Keratinocyte (primary cell): Measurements from ENCODE around the gene GNG8. TPM values are rescaled to one million over a fixed set of nuclear protein-coding genes. Genes with fewer than 3 reads are reported as not detected.

Experiments
- DNase-seq: peaks from one replicate; pipeline ENCODE4 v3.0.0-alpha.2; 2011; ENCODE audit warnings: low read depth, missing footprints, low spot score
- FAIRE-seq: peaks from 2 replicates; lab custom pipeline; 2011; peaks lifted over from hg19 to GRCh38; lab: Jason Lieb, UNC
- H2AFZ ChIP-seq: 2 replicates; pipeline ENCODE4 v1.6.0; 2012; ENCODE audit warnings: low read length, control low read depth, inconsistent platforms; ENCODE audit not compliant: control insufficient read depth
- H3K27ac ChIP-seq: 2 replicates; pipeline ENCODE4 v1.5.1; 2011; ENCODE audit warnings: low read length; ENCODE audit not compliant: control insufficient read depth, insufficient read depth
- H3K27me3 ChIP-seq: 3 replicates; pipeline ENCODE4 v1.6.0; 2011; ENCODE audit warnings: low read length; ENCODE audit not compliant: control insufficient read depth, insufficient read depth; ENCODE audit errors: extremely low read depth
- H3K36me3 ChIP-seq, 2 experiments: 2 replicates in 1 of 2; 3 replicates in 1 of 2; pipeline ENCODE4 v1.5.1; 2011; ENCODE audit warnings: low read length in 2 of 2, mild to moderate bottlenecking in 1 of 2; ENCODE audit not compliant: control insufficient read depth in 2 of 2, insufficient read depth in 2 of 2; ENCODE audit errors: extremely low read depth in 1 of 2
- H3K4me1 ChIP-seq: 3 replicates; pipeline ENCODE4 v1.5.1; 2011; ENCODE audit warnings: low read length; ENCODE audit not compliant: control insufficient read depth, insufficient read depth; ENCODE audit errors: extremely low read depth
- H3K4me2 ChIP-seq: 3 replicates; pipeline ENCODE4 v1.6.0; 2011; ENCODE audit warnings: low read depth, low read length; ENCODE audit not compliant: control insufficient read depth, insufficient read depth; ENCODE audit errors: extremely low read depth
- H3K4me3 ChIP-seq, 3 experiments: fragments of 200-600 bp in 1 of 3; sonication (generic) in 1 of 3; 2 replicates in 2 of 3; 3 replicates in 1 of 3; pipeline ENCODE4 v1.5.1; 2011 to 2016; ENCODE audit warnings: low read length in 3 of 3, mild to moderate bottlenecking in 3 of 3, control low read depth in 2 of 3, inconsistent platforms in 1 of 3, low read depth in 1 of 3, mixed read lengths in 1 of 3, mixed run types in 1 of 3, moderate library complexity in 1 of 3; ENCODE audit not compliant: control insufficient read depth in 2 of 3, insufficient read depth in 2 of 3; ENCODE audit errors: extremely low read depth in 1 of 3
- H3K79me2 ChIP-seq: 2 replicates; pipeline ENCODE4 v1.6.0; 2012; ENCODE audit warnings: low read length; ENCODE audit not compliant: control insufficient read depth, insufficient read depth
- H3K9ac ChIP-seq: 3 replicates; pipeline ENCODE4 v1.6.0; 2011; ENCODE audit warnings: low read length; ENCODE audit not compliant: control insufficient read depth, insufficient read depth; ENCODE audit errors: extremely low read depth
- H3K9me1 ChIP-seq: 3 replicates; pipeline ENCODE4 v1.6.0; 2011; ENCODE audit warnings: low read length; ENCODE audit not compliant: control insufficient read depth, insufficient read depth; ENCODE audit errors: extremely low read depth
- H3K9me3 ChIP-seq: 2 replicates; pipeline ENCODE4 v1.5.1; 2012; ENCODE audit warnings: low read depth, low read length; ENCODE audit not compliant: control insufficient read depth
- H4K20me1 ChIP-seq: 3 replicates; pipeline ENCODE4 v1.6.0; 2011; ENCODE audit warnings: low read length; ENCODE audit not compliant: control insufficient read depth, insufficient read depth; ENCODE audit errors: extremely low read depth
- EZH2 ChIP-seq: IDR thresholded peaks from one replicate; pipeline ENCODE4 v1.6.1; 2012; ENCODE audit warnings: inconsistent platforms, mild to moderate bottlenecking, low read length, moderate library complexity
- dilution Hi-C: fragments of 300-500 bp; cut with MboI; formaldehyde crosslinking; loops from one replicate; pipeline ENCODE4 v1.7.0; 2020; ENCODE audit warnings: low sequenced_read_pairs; ENCODE audit not compliant: extremely low pct_ligation_motif_present
- polyA plus RNA-seq, 5 experiments: library from polyadenylated mRNA; depleted of rRNA in 3 of 5; stranded (reverse) in 3 of 5; stranded (forward) in 1 of 5; unstranded in 1 of 5; fragments of >200 nt; gene quantifications; 1 replicate in 1 of 5; 2 replicates in 3 of 5; 3 replicates in 1 of 5; pipeline versions ENCODE4 v1.2.1 to v1.2.3, GENCODE V29; 2011 to 2012; ENCODE audit warnings: missing spikeins in 2 of 5, low read depth in 1 of 5, low replicate concordance in 1 of 5
- TF ChIP-seq, protein P1 (sequence below), 3 experiments: IDR thresholded peaks in 1 of 3; conservative IDR thresholded peaks in 1 of 3; optimal IDR thresholded peaks in 1 of 3; 2 replicates in 2 of 3; 3 replicates in 1 of 3; pipeline versions ENCODE3 to v1.5.1; 2011; ENCODE audit warnings: low read length in 3 of 3, mild to moderate bottlenecking in 3 of 3, moderate library complexity in 2 of 3, control low read depth in 1 of 3, inconsistent platforms in 1 of 3; ENCODE audit not compliant: insufficient read depth in 2 of 3; ENCODE audit errors: extremely low read depth in 1 of 3

Gene GNG8
- polyA plus RNA-seq, 1 donor (not counting 4 experiments of a cell fraction or from before 2014, with no cell fraction given): not detected

DNA sequence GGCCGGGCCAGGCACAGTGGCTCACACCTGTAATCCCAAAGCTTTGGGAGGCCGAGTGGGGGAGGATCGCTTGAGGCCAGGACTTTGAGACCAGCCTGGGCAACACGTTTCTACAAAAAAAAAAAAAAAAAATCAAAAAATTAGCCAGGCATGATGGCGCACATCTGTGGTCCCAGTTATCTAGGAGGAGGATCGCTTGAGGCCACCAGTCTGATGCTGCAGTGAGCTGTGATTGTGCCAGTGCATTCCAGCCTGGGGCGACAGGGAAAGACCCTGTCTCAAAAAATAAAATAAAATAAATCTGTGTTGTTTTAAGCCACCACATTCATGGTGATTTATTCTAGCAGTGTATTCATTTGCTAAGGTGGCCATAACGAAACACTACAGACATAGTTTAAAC lies 29.1 kb upstream of the GNG8 start:
- H2AFZ ChIP-seq: no peak overlapping the region
- TF ChIP-seq EZH2: no peak
- TF ChIP-seq, protein P1, sequence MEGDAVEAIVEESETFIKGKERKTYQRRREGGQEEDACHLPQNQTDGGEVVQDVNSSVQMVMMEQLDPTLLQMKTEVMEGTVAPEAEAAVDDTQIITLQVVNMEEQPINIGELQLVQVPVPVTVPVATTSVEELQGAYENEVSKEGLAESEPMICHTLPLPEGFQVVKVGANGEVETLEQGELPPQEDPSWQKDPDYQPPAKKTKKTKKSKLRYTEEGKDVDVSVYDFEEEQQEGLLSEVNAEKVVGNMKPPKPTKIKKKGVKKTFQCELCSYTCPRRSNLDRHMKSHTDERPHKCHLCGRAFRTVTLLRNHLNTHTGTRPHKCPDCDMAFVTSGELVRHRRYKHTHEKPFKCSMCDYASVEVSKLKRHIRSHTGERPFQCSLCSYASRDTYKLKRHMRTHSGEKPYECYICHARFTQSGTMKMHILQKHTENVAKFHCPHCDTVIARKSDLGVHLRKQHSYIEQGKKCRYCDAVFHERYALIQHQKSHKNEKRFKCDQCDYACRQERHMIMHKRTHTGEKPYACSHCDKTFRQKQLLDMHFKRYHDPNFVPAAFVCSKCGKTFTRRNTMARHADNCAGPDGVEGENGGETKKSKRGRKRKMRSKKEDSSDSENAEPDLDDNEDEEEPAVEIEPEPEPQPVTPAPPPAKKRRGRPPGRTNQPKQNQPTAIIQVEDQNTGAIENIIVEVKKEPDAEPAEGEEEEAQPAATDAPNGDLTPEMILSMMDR (optimal IDR thresholded peaks at IDR 0.05 in 1 of 3, IDR thresholded peaks at IDR 0.05 in 1 of 3, conservative IDR thresholded peaks at IDR 0.05 in 1 of 3; ENCODE audit: extremely low read depth in 1 of 3, insufficient read depth in 2 of 3, low read length in 3 of 3): no peak
- H3K4me3 ChIP-seq: no peak overlapping the region
- H3K4me2 ChIP-seq: no peak overlapping the region
- H3K27ac ChIP-seq: no peak overlapping the region
- H3K79me2 ChIP-seq: no peaks in the 10 kb centered on the region
- H3K9me1 ChIP-seq: no peaks in the 10 kb centered on the region
- H3K9ac ChIP-seq: no peak overlapping the region
- H3K4me1 ChIP-seq: peaks cover 8% of the 10 kb centered on the region
- no peaks in the 10 kb centered on the region for H4K20me1 ChIP-seq
- dilution Hi-C loops: no loop called here
- FAIRE-seq: no peak
- no peak for DNase-seq
- H3K36me3 ChIP-seq: no peaks in the 10 kb centered on the region
- H3K9me3 ChIP-seq: no peaks in the 10 kb centered on the region
- H3K27me3 ChIP-seq: peaks cover 7% of the 10 kb centered on the region

DNA sequence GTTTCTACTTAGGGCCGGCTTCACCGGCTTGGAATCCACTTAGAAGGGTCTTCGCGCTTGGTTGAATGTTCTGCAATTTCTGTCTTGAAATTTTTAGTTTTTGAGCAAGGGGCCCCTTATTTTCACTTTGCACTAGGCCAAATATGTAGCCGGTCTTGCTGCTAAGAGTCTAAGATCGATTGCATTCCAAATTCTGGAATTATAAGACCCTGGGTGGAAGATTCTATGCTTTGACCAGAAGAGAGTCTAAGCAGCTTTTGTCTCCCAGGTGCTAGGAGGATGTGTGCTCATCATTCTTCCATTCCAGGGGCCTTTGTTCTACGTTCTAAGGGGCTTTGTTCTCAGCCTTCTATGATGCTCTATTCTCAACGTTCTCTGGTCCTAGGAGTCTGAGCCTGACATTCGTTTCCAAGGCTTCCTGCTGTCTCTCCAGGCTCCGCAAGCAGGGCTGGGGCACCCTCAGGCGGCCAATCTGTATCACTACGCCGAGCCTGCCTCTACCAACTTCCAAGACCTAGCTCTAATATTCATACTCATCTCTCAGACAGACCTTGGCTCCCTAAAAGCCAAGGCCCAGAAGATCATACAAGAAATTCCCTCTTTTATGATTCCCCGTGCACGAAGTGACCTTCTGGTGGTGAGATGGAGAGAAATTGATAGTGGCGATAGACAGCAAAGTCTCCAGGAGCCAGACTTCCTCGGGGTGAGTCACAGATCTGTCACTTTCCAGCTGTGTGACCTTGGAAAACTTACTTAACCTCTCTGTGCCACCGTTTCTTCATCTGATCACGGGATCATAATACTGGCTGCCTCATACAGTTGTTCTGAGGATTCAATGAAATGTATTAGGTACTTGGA lies 26.0 kb upstream of the GNG8 start:
- Histone ChIP-seq H3K4me2 (peak overlapping the region; percentile 99), H3K9me3 (no peaks in the 10 kb centered on the region), H3K4me1 (peaks cover 13% of the 10 kb centered on the region), H3K9me1 (no peaks in the 10 kb centered on the region), H4K20me1 (no peaks in the 10 kb centered on the region), H3K36me3 (no peaks in the 10 kb centered on the region), H3K4me3 (peak overlapping the region; percentile 27 to 79 (median 68)), H3K27ac (peak overlapping the region; percentile 34), H2AFZ (no peak overlapping the region), H3K9ac (peak overlapping the region; percentile 46), H3K27me3 (peaks cover 26% of the 10 kb centered on the region), H3K79me2 (no peaks in the 10 kb centered on the region)
- DNase-seq: peak; percentile 67
- dilution Hi-C loops: no loop called here
- FAIRE-seq: peak; percentile 91
- no peak for TF ChIP-seq EZH2
- TF ChIP-seq, protein P1 (optimal IDR thresholded peaks at IDR 0.05 in 1 of 3, IDR thresholded peaks at IDR 0.05 in 1 of 3, conservative IDR thresholded peaks at IDR 0.05 in 1 of 3; ENCODE audit: extremely low read depth in 1 of 3, insufficient read depth in 2 of 3, low read length in 3 of 3): peak; percentile 93 to 98 (median 94)
